C4-2B (cell line): Measurements from ENCODE around the gene ADAMTS3.

Experiments
- H3K27ac ChIP-seq: fragments of 450-650 bp; 2 replicates; pipeline ENCODE4 v1.5.1; 2017
- CTCF ChIP-seq: fragments of 450-650 bp; conservative IDR thresholded peaks from 2 replicates; pipeline ENCODE4 v1.5.1; 2017; ENCODE audit warnings: mild to moderate bottlenecking
- ZFX ChIP-seq: fragments of 450-650 bp; IDR thresholded peaks from 2 replicates; pipeline ENCODE4 v1.6.1; 2017

Gene ADAMTS3

GRCh38 chr4:72418458-72418857 lies 150.6 kb downstream of the ADAMTS3 start:
- H3K27ac ChIP-seq, result no peak overlapping the region
- no peak for TF ChIP-seq ZFX
- no peak for TF ChIP-seq CTCF

- TF ChIP-seq ZFX, result no peak
- TF ChIP-seq CTCF, result no peak
- no peak overlapping the region for H3K27ac ChIP-seq
These were observed 158.9 kb downstream of the ADAMTS3 start for GRCh38 chr4:72410158-72410557.

GRCh38 chr4:72408568-72408967 lies 160.5 kb downstream of the ADAMTS3 start:
- no peak for TF ChIP-seq ZFX
- no peak for TF ChIP-seq CTCF
- no peak overlapping the region for H3K27ac ChIP-seq

- TF ChIP-seq CTCF (no peak), ZFX (no peak)
- H3K27ac ChIP-seq, result no peak overlapping the region
These were observed 163.6 kb downstream of the ADAMTS3 start for GRCh38 chr4:72405417-72405816.

GRCh38 chr4:72397314-72397713 lies 171.7 kb downstream of the ADAMTS3 start:
- no peak overlapping the region for H3K27ac ChIP-seq
- TF ChIP-seq ZFX (no peak), CTCF (no peak)

- no peak overlapping the region for H3K27ac ChIP-seq
- no peak for TF ChIP-seq ZFX
These were observed 174.9 kb downstream of the ADAMTS3 start for GRCh38 chr4:72394012-72394663.

GRCh38 chr4:72391281-72391680 lies 177.7 kb downstream of the ADAMTS3 start:
- no peak overlapping the region for H3K27ac ChIP-seq

More at GRCh38 chr4:72391281-72391680, 177.7 kb downstream of the ADAMTS3 start:
- TF ChIP-seq CTCF, result no peak
- TF ChIP-seq ZFX, result no peak
